Right kidney (tissue), 1 donor: ENCODE data around the gene COX4I1.

Experiments
- DNase-seq: peaks from one replicate; pipeline ENCODE4 v3.0.0-alpha.2; 2016

COX4I1 gene

GRCh38 chr16:85763616-85764015, 35.9 kb upstream of the COX4I1 start:
- DNase-seq: no peak

GRCh38 chr16:85765211-85765610, 34.3 kb upstream of the COX4I1 start:
- DNase-seq: no peak

GRCh38 chr16:85765767-85766166, 33.7 kb upstream of the COX4I1 start:
- no peak for DNase-seq

- no peak for DNase-seq
Observed at GRCh38 chr16:85767531-85767930, 32.0 kb upstream of the COX4I1 start.

GRCh38 chr16:85768199-85768598, 31.3 kb upstream of the COX4I1 start:
- DNase-seq: no peak

- no peak for DNase-seq
Observed at GRCh38 chr16:85770741-85771140, 28.8 kb upstream of the COX4I1 start.

- DNase-seq: no peak
Observed at GRCh38 chr16:85773044-85773443, 26.5 kb upstream of the COX4I1 start.

GRCh38 chr16:85774136-85774535, 25.4 kb upstream of the COX4I1 start:
- no peak for DNase-seq

- no peak for DNase-seq
Observed at GRCh38 chr16:85774811-85775210, 24.7 kb upstream of the COX4I1 start.

GRCh38 chr16:85777583-85778310, 21.7 kb upstream of the COX4I1 start:
- no peak for DNase-seq

- DNase-seq: no peak
Observed at GRCh38 chr16:85778873-85779272, 20.6 kb upstream of the COX4I1 start.

GRCh38 chr16:85780281-85780680, 19.2 kb upstream of the COX4I1 start:
- DNase-seq: no peak

GRCh38 chr16:85781156-85781555, 18.3 kb upstream of the COX4I1 start:
- no peak for DNase-seq

GRCh38 chr16:85781695-85782370, 17.7 kb upstream of the COX4I1 start:
- DNase-seq: no peak

- DNase-seq: no peak
Observed at GRCh38 chr16:85782451-85782850, 17.0 kb upstream of the COX4I1 start.

- no peak for DNase-seq
Observed at GRCh38 chr16:85783441-85783840, 16.1 kb upstream of the COX4I1 start.

- no peak for DNase-seq
Observed at GRCh38 chr16:85784813-85785212, 14.7 kb upstream of the COX4I1 start.

- no peak for DNase-seq
Observed at GRCh38 chr16:85785927-85786326, 13.6 kb upstream of the COX4I1 start.

GRCh38 chr16:85788819-85789218, 10.7 kb upstream of the COX4I1 start:
- DNase-seq: no peak

GRCh38 chr16:85789773-85790172, 9.7 kb upstream of the COX4I1 start:
- no peak for DNase-seq

- no peak for DNase-seq
Observed at GRCh38 chr16:85793662-85794298, 5.7 kb upstream of the COX4I1 start.

GRCh38 chr16:85794696-85795095, 4.8 kb upstream of the COX4I1 start:
- DNase-seq: no peak

GRCh38 chr16:85796152-85796551, 3.3 kb upstream of the COX4I1 start:
- no peak for DNase-seq

GRCh38 chr16:85796599-85796998, 2.9 kb upstream of the COX4I1 start:
- DNase-seq: no peak
